Sigmoid colon (tissue), 4 donors: ENCODE results near the gene SLC10A3.

Source experiments
- CTCF ChIP-seq, 4 experiments: fragments of 450-650 bp in 3 of 4; fragments of 200-600 bp in 1 of 4; IDR thresholded peaks; one replicate each; pipeline ENCODE4 v1.5.1; 2016 to 2019; ENCODE audit warnings: antibody characterized with exemption in 4 of 4, mild to moderate bottlenecking in 3 of 4, moderate library complexity in 2 of 4
- POLR2A ChIP-seq, 2 donors: fragments of 450-650 bp; IDR thresholded peaks; one replicate each; pipeline ENCODE4 v1.6.1; 2016; ENCODE audit warnings: antibody characterized with exemption in 2 of 2, mild to moderate bottlenecking in 2 of 2, moderate library complexity in 2 of 2
- POLR2AphosphoS5 ChIP-seq, 4 donors: sonication (generic); formaldehyde crosslinking; IDR thresholded peaks; one replicate each; pipeline ENCODE4 v1.6.1; 2017; ENCODE audit warnings: antibody characterized with exemption in 4 of 4

GRCh38 chrX:154450312-154450711 is 40.1 kb downstream of the SLC10A3 start:
- TF ChIP-seq POLR2AphosphoS5 (IDR thresholded peaks at IDR 0.05) (no peak), CTCF (IDR thresholded peaks at IDR 0.05) (no peak), POLR2A (IDR thresholded peaks at IDR 0.05) (no peak)
